Measurements from ENCODE around the gene CA4.

Gene CA4

GRCh38 chr17:60155427-60155814 is 5.6 kb downstream of the CA4 start (continued):
- TF ChIP-seq ZNF76 (tag by site-specific recombination; IDR thresholded peaks at IDR 0.05; ENCODE audit: borderline replicate concordance, low read depth) (no peak), SALL2 (tag by site-specific recombination; IDR thresholded peaks at IDR 0.05; ENCODE audit: borderline replicate concordance) (0 out of 2 replicates have a peak, but pooled peaks have one; percentile 76), ZNF184 (tag by site-specific recombination; IDR thresholded peaks at IDR 0.05) (no peak), ZNF585B (tag by site-specific recombination; IDR thresholded peaks at IDR 0.05) (no peak), GLIS2 (tag by site-specific recombination; IDR thresholded peaks at IDR 0.05) (no peak), ZNF169 (tag by site-specific recombination; IDR thresholded peaks at IDR 0.05) (0 out of 2 replicates have a peak, but pooled peaks have one; percentile 58), ZNF114 (tag by site-specific recombination; IDR thresholded peaks at IDR 0.05) (peak; percentile 47; the same call in 1 of the 2 replicates), ZNF785 (tag by site-specific recombination; IDR thresholded peaks at IDR 0.05) (no peak), ZNF621 (tag by site-specific recombination; IDR thresholded peaks at IDR 0.05) (0 out of 2 replicates have a peak, but pooled peaks have one; percentile 74), ZNF391 (tag by site-specific recombination; IDR thresholded peaks at IDR 0.05; ENCODE audit: borderline replicate concordance, low read depth) (no peak), GFI1B (tag by site-specific recombination; IDR thresholded peaks at IDR 0.05) (no peak), ZBTB20 (tag by site-specific recombination; IDR thresholded peaks at IDR 0.05) (no peak), ZNF37A (tag by site-specific recombination; IDR thresholded peaks at IDR 0.05) (no peak), ZNF354C (tag by site-specific recombination; IDR thresholded peaks at IDR 0.05; ENCODE audit: borderline replicate concordance, low read depth) (no peak), ZNF18 (tag by site-specific recombination; IDR thresholded peaks at IDR 0.05) (peak; percentile 78), ZNF133 (tag by site-specific recombination; IDR thresholded peaks at IDR 0.05) (no peak), BCL6B (tag by site-specific recombination; IDR thresholded peaks at IDR 0.05) (0 out of 2 replicates have a peak, but pooled peaks have one; percentile 50), GLI4 (tag by site-specific recombination; IDR thresholded peaks at IDR 0.05) (peak; percentile 33; the same call in 1 of the 2 replicates), ZNF350 (tag by site-specific recombination; IDR thresholded peaks at IDR 0.05) (no peak), ZNF544 (tag by site-specific recombination; IDR thresholded peaks at IDR 0.05) (peak; percentile 48; the same call in 1 of the 2 replicates), WT1 (tag by site-specific recombination; IDR thresholded peaks at IDR 0.05) (no peak), ZNF202 (tag by site-specific recombination; IDR thresholded peaks at IDR 0.05; ENCODE audit: borderline replicate concordance) (no peak), PRDM1 (tag by site-specific recombination; IDR thresholded peaks at IDR 0.05) (no peak), ZNF555 (tag by site-specific recombination; conservative IDR thresholded peaks at IDR 0.05) (no peak), ZNF768 (tag by site-specific recombination; IDR thresholded peaks at IDR 0.05) (no peak), KLF1 (tag by site-specific recombination; IDR thresholded peaks at IDR 0.05) (no peak), ZNF792 (tag by site-specific recombination; IDR thresholded peaks at IDR 0.05) (no peak)
- TF ChIP-seq, protein P1, sequence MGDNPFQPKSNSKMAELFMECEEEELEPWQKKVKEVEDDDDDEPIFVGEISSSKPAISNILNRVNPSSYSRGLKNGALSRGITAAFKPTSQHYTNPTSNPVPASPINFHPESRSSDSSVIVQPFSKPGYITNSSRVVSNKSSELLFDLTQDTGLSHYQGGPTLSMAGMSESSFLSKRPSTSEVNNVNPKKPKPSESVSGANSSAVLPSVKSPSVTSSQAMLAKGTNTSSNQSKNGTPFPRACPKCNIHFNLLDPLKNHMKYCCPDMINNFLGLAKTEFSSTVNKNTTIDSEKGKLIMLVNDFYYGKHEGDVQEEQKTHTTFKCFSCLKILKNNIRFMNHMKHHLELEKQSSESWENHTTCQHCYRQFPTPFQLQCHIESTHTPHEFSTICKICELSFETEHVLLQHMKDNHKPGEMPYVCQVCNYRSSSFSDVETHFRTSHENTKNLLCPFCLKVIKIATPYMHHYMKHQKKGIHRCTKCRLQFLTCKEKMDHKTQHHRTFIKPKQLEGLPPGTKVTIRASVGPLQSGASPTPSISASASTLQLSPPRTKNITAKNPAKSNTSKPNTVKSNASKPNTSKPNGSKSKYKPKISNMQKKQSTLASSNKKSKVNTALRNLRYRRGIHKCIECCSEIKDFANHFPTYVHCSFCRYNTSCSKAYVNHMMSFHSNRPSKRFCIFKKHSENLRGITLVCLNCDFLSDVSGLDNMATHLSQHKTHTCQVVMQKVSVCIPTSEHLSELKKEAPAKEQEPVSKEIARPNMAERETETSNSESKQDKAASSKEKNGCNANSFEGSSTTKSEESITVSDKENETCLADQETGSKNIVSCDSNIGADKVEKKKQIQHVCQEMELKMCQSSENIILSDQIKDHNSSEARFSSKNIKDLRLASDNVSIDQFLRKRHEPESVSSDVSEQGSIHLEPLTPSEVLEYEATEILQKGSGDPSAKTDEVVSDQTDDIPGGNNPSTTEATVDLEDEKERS (tag by site-specific recombination; IDR thresholded peaks at IDR 0.05) = no peak
- TF ChIP-seq, protein P2, sequence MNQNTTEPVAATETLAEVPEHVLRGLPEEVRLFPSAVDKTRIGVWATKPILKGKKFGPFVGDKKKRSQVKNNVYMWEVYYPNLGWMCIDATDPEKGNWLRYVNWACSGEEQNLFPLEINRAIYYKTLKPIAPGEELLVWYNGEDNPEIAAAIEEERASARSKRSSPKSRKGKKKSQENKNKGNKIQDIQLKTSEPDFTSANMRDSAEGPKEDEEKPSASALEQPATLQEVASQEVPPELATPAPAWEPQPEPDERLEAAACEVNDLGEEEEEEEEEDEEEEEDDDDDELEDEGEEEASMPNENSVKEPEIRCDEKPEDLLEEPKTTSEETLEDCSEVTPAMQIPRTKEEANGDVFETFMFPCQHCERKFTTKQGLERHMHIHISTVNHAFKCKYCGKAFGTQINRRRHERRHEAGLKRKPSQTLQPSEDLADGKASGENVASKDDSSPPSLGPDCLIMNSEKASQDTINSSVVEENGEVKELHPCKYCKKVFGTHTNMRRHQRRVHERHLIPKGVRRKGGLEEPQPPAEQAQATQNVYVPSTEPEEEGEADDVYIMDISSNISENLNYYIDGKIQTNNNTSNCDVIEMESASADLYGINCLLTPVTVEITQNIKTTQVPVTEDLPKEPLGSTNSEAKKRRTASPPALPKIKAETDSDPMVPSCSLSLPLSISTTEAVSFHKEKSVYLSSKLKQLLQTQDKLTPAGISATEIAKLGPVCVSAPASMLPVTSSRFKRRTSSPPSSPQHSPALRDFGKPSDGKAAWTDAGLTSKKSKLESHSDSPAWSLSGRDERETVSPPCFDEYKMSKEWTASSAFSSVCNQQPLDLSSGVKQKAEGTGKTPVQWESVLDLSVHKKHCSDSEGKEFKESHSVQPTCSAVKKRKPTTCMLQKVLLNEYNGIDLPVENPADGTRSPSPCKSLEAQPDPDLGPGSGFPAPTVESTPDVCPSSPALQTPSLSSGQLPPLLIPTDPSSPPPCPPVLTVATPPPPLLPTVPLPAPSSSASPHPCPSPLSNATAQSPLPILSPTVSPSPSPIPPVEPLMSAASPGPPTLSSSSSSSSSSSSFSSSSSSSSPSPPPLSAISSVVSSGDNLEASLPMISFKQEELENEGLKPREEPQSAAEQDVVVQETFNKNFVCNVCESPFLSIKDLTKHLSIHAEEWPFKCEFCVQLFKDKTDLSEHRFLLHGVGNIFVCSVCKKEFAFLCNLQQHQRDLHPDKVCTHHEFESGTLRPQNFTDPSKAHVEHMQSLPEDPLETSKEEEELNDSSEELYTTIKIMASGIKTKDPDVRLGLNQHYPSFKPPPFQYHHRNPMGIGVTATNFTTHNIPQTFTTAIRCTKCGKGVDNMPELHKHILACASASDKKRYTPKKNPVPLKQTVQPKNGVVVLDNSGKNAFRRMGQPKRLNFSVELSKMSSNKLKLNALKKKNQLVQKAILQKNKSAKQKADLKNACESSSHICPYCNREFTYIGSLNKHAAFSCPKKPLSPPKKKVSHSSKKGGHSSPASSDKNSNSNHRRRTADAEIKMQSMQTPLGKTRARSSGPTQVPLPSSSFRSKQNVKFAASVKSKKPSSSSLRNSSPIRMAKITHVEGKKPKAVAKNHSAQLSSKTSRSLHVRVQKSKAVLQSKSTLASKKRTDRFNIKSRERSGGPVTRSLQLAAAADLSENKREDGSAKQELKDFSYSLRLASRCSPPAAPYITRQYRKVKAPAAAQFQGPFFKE (tag by site-specific recombination; IDR thresholded peaks at IDR 0.05; ENCODE audit: borderline replicate concordance) = no peak

Measured in HEK293 (cell line).